22Rv1 (cell line): ENCODE results near the gene NRCAM.

Source experiments
- CTCF ChIP-seq: fragments of 450-650 bp; IDR thresholded peaks from 2 replicates; pipeline ENCODE4 v1.5.1; 2017; ENCODE audit warnings: mild to moderate bottlenecking
- ZFX ChIP-seq: fragments of 450-650 bp; IDR thresholded peaks from 2 replicates; pipeline ENCODE4 v1.6.1; 2017; ENCODE audit warnings: antibody characterized with exemption, borderline replicate concordance

GRCh38 chr7:108415084-108415483 is 41.2 kb downstream of the NRCAM start:
- TF ChIP-seq CTCF (no peak), ZFX (no peak)
